ENCODE results near the gene ZFR2.

ZFR2 gene

DNA sequence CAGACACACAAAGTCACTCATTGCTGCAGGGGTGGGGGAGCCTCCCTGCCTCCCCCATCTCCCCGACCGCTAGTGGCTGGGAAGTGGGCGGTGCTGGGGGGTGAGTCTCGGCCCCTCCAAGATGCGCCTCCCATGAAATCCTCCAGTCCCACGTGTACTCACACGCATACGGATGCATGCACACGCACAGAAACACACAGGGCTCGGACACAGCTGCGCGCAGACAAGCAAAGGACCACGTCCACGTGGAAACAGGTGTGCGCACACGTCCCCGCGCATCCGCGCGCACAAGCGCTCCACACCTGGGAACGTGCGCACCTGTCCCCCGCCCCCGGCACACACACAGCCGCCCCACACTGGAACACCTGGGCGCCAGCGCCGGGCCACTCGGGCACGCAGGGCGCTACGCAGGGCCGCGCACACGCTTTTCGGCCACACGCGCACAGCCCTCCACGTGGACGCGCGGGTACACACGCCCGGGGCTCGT is 83.3 kb downstream of the ZFR2 start:
- DNase-seq = peak in 1 of 2 donors; percentile 17

DNA sequence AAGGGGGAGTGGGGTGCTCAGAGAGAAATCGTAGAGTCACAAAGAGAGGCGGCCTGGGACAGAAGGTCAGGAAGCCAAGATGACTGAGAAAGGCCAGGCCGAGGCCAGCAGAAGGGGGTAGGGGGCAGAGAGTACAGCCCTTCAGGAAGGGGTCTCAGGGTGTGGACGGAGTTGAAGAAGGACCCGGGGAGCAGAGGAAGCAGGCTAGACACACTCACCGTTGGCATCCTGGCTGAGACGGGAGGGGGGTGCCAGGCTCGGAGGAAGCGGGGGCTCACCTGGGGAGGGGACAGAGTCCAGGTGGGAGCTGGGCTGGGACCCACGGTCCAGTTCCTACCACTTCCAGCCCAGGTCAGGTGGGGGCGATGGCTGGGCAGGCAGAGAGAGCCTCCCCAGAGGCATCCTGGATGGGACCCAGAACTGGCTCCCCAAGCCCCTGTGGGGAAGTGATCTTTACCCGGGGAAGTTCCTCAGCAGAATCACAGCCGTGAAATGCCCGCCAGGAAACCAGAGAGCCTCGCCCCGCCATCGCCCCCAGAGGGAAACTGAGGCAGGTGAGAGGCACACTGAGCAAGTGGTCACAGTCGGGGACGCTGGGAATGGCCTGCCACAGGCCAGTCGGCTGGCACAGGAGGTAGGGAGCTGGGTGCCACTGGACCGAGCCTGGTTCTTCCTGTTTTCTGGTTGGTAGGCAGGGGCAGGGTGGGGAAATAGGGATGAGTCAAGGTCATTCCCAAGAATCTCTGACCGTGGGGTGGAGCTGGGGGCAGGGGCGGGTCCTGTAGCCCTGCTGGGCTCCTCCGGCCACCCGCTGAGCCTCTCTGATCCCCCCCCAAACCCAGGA is 84.0 kb downstream of the ZFR2 start:
- DNase-seq = no peak

DNA sequence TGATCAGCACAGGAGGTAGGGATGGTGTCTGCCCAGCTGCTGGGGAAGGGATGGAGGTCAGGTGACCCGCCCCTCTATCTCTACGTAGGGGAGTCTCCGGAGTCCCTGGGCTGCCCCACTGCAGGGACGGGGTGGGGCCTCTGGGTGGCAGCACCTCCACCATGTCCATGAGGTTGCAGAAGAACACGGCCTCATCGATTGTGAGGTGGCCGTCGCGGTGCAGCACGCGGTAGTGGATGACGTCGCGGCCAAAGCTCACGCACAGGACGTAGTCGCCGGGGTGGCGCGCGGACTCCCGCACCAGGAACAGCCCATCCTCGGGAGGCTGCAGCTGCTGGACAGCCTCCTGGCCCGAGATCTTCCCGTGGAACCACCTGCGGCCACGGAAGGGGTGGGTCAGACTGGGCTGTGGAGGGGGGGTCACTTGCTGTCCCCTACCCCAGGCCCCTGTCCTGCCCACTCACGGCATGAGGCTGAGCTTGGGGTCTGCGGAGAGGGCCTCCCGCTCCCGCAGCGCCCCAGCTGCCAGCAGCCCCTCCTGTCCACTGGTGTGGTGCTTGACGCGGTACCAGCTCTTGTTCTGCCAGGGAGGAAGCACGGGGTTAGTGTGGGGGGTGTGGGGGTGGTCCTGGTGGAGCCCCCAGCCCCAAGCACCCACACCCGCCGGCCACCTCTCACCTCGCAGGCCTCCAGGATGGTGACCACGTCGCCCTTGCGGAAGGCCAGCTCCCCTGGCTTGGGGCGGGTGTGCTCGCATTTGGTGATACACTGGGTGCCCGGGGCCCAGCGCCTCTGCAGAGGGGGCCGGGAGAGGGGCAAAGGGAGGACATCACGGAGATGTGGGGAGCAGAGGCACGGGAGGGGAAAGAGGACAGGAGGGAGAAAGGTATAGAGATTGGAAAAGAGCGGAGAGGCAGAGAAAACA is 84.9 kb downstream of the ZFR2 start:
- peak; percentile 25 to 36 for DNase-seq

DNA sequence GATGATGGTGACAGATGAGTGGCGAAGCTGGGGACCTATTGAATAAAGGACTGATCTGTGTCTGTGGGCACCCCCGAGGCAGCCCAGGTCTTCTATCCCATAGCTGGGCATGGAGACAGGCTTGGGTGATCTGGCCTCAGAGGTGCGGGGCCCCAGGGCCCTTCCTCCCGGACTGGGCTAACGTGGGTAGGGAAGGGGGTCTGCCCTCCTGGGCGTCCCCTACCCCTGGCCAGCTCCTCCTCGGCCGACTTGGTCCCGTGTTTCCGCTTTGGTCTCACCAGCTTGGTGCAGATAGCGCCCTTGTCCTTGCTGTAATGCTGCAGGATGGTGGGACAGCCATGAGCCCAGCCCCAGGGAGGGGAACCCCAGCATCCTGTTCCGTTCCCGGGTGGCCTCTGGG is 85.9 kb downstream of the ZFR2 start:
- DNase-seq = no peak

DNA sequence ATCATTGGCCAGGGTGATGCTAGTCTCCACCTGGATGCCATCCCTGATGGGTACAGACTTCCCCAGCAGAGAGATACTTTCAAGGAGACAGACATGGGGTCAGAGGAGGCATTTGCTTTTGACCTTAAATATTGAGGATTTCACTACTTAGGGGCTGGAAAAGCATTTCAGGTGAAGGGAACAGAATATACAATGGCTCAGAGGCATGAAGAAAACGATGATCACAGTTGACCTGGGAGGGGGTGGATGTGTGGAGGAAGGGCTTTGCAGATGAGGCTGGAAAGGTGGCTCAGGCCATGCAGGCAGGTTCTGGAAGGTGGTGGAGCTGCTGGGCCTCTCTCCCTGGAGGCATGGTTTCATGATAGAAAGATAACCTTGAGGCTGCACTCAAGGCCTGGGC is 86.5 kb downstream of the ZFR2 start:
- no peak for DNase-seq

DNA sequence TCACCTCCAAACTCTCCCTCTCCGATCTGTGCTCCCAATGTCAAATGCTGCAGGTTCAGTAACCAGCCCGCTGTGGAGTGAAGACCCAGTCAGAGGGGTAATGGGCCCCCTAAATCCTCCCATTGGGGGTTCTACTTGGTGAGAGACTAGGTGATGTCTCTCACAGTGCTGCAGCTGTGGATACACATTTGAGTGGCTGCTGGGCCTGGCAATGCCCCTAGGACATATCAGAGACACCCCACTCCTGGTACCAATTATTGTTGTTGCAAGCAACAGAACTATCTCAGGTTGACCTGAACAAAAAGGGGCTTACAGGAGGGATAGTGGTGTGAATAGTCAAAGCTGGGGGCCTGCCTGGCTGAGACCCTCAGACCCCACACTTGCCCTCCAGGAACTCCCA is 87.2 kb downstream of the ZFR2 start:
- no peak for DNase-seq

DNA sequence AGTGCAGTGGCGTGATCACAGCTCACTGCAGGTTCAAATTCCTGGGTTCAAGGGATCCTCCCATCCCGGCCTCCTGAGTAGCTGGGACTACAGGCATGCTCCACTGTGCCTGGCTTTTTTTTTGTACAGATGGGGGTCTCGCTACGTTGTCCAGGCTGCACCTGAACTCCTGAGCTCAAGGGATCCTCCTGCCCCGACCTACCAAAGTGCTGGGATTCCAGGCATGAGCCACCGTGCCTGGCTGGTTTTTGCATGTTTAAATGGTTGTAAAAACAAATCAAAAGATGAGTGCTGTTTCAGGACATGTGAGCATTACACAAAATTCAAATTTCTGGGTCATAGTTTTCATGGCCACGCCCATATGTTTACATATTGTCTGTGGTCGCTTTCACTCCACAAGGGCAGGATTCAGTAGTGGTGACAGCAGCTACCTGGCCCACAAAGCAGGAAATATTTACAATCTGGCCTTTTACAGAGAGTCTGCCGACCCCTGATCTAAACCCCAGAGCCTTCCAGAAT is 88.0 kb downstream of the ZFR2 start:
- DNase-seq = no peak

DNA sequence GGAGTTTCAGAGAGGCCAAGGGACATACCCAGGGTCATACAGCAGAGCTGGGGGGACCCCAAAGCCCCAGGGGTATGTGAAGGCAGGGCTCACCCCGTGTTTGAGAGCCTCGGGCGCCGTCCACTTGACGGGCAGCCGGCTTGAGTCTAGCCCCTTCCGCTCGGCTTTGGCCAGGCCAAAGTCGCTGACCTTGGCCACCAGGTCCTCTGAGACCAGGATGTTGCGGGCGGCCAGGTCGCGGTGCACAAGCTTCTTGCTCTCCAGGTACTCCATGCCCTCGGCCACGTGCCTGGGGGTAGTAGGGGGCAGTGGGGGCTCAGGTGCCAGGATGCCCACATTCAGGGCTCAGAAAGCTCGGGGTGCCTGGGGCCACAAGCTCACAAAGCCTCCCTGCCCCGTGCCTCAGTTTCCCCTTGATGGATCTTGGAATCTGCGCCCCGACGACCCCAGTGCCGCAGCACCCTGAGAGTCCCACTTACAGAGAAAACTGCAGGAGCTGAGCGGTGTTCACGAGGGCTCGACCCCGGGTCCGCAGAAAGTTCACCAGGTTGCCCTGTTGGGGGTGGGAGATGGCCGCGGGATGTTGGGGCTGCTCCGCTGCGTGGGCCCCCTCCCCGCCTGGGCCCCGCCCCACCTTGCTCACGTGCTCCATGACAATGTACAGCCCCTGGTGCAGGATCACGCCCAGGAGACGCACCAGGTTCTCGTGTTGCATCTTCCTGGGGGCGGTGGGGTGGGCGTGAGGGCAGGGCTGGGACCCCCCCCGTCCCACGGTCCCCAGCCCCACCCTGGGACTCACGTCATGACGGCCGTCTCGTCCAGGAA is 89.7 kb downstream of the ZFR2 start:
- DNase-seq = no peak

DNA sequence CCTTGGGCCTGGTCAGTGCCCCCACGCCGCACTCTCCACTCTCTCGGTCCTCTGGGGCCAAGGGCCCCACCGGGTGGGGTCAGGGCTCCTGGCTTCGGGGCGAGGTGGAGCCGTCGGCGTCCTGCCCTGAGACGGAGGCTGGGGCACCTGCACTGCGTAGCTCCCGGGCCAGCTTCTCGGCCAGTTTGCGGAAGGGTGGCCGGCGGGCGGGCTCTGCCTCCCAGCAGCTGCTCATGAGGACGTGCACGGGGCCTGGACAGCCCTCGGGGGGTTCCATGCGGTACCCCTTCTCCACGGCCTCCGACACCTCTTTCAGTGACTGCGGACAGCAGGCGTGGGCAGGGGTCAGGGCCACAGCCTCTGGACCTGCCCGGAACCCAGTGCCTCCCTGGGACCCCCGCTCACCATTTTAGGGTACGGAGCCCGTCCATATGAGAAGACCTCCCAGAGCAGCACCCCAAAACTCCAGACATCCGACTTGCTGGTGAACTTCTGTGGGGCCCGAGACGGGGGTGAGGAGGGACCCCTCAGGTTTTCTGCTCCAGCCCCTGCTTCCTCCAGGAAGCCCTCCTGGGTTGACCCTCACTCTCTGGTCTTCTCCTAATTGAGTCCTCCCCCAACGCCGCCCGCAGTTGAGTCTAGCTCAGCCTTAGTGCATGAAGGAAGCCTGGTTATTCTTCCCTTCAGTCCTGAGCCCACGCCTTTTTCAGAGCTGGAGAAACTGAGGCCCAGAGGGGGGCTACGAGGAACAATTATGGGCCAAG is 90.6 kb downstream of the ZFR2 start:
- DNase-seq = no peak

DNA sequence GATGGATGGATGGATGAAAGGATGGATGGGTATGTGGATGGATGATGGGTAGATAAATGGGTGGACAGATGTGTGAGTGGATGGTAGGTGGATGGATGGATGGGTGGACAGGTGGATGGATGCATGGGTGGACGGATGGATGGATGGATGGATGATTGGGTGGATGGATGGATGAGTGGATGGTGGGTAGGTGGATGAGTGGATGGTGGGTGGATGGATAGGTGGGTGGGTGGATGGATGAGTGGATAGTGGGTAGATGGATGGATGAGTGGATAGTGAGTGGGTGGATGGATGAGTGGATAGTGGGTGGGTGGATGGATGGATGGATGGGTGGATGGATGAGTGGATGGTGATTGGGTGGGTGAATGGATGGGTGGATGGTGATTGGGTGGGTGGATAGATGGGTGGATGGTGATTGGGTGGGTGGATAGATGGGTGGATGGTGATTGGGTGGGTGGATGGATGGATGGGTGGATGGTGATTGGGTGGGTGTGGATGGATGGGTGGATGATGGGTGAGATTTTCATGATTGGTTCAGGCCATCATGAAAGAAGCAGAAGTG is 92.3 kb downstream of the ZFR2 start:
- DNase-seq = no peak

DNA sequence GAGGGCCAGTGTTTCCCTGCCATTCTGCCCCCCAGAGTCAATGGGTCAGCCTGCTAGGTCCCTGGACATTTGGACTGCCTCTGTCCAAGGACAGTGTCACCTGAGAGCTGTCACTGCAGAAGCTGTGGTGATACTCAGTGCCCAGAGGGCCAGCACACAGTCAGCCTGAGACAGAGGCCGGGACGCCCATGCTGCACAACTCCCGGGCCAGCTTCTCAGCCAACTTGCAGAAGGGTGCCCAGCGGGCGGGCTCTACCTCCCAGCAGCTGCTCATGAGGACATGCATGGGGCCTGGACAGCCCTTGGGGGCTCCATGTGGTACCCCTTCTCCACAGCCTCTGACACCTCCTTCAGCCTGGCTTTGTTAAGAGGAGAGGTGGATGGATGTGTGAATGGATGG is 93.0 kb downstream of the ZFR2 start:
- no peak for DNase-seq

DNA sequence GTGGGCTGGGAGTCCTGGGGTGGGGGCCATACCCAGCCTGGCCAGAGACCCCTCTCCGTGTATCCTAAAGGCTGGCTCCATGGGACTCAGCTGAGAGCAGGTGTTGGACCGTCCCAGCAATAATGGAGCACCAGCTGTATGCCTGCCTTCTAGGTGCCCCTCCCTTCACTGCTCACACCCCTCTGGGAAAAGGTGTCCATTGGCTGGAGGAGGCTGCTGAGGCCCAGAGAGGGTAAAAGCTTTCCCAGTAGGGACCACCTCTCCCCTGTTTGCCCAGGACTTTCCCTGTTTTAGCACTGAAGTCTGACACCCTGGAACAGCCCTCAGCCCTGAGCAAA is 93.5 kb downstream of the ZFR2 start:
- DNase-seq = no peak

DNA sequence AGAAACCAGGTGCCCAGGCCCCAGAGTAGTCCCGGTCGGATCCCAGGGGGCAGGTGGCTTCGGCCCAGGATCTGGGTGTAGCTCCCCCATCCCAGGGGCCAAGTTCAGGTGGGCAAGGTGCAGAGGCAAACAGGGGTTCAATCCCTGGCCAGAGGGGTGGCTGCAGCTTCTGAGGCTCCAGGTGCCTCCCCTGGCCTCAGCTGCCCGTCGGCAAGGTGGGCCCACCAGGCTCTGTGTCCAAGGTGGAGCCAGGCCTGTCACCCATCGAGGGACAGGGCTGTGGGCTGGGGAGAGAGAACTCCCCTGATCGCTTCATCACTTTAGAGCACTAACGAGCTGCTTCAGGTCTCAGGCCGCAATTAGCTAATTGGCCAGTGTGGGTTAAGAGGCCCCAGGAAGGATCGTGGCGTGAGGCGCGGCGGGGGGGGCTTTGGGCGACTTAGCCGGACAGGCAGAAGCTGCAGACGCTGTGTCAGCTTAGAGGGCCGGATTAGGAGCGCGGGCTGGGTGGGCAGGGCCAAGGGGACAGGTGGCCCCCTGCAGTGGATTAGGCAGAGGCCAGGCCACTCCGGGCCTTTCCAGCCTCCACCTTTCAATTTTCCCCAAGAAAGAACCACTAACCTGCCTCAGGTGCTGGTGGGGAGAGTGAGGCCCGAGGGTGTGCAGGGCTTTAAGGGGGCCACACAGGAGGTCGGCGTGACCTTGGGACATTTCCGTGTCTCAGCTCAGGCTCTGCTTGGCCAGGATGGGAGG is 94.0 kb downstream of the ZFR2 start:
- no peak for DNase-seq

DNA sequence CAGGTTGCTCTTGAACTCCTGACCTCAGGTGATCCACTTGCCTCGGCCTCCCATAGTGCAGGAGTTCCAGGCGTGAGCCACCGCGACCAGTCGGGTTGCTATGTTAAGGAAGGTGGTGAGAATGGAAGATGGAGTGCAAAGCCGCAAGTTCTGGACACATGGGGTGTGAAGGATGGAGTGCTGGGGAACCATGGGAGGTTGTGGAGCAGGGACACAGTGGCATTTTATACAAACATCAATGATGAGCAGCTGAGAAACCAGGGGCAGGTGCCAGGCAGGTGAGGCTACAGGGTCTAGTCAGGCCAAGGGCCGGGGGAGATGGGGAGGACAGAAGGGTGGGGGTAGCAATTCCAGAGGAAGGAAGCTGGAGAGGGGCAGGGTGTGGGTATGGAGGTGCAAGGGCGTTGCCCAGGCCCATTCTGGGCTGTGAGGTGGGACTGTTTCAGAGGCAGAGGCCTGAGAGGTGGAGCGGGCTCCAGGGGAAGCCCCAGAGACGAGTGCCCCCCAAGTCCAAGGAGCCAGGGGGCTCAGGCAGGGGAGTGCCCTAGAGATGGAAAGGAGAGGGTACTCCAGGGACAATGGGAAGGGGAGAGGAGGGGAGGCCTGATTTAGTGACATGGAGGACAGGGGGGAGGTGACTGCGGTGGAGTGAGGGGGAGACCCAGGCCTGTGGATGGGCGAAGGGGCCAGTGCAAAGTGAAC is 94.9 kb downstream of the ZFR2 start:
- no peak for DNase-seq

DNA sequence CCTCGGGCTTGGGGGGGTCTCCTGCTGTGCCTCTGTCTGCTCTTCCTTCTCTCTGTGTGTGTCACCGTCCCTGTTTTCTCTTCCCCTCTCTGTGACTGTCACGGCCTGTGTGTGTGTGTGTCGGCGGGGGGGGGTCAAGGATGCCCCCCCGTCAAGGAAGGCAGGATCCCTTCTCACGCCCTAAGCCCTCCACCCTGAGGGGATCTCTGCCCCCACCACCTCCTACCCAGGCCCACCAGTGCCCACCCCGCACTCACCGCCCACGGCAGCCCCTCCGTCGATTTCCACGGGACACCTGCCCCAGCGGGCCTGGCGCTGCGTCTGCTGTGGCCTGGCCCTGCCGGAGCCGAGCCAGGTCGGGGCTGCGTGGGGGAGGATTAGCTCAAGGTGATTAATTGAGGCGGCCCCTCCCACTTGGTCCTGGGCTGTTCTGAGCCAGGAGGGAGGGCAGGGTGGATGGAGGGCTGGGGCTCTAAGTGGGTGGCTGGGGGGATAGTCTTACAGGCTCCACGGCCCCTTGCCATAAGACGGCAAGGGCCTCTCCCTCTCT is 96.9 kb downstream of the ZFR2 start, which contains the start of gene RAX2:
Gene RAX2 (minus strand): TSS at position 323 of the 550 bp plus-strand sequence. CDS start 486 bp downstream, outside the sequence.
- no peak for DNase-seq

DNA sequence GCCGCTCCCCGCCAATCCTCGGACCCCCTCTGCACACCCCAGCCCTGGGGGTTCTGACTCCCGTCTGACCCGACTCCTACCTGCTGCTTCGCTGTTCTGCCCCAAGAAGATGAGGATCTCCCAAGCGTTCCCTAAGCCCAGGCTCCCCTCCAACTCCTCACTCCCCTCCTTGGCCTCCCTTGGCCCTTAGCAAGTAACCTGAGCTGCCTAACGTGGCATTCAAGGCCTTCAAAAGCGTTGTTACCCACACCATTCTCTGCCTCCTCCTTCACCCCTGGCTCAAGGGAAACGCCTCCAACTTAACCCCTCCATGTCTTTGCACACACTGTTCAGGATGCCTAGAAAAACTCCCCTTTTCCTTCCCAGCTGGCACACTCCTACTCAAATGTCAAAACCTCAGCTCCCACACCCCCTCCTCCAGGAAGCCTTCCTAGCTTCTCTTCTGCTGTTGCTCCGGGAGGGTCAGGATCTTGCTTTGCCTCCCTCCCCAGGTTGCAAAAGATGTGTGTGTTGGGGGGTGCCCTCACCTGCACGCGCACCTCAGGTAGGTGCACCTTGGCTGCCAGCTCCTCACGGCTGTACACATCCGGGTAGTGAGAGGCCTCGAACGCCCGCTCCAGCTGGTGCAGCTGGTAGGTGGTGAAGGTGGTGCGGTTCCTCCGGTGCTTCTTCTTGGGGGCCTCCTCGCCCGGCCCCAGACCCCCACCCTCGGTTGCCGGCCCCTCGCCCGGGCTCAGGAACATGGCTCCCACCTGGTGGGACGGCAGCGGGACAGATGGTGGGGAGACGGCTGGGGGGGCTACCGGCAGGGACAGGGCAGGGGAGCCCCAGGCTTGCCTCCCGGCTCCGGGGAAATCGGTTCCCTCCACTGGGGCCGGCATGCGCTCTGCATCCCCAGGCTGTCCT is 97.6 kb downstream of the ZFR2 start:
- DNase-seq = no peak

DNA sequence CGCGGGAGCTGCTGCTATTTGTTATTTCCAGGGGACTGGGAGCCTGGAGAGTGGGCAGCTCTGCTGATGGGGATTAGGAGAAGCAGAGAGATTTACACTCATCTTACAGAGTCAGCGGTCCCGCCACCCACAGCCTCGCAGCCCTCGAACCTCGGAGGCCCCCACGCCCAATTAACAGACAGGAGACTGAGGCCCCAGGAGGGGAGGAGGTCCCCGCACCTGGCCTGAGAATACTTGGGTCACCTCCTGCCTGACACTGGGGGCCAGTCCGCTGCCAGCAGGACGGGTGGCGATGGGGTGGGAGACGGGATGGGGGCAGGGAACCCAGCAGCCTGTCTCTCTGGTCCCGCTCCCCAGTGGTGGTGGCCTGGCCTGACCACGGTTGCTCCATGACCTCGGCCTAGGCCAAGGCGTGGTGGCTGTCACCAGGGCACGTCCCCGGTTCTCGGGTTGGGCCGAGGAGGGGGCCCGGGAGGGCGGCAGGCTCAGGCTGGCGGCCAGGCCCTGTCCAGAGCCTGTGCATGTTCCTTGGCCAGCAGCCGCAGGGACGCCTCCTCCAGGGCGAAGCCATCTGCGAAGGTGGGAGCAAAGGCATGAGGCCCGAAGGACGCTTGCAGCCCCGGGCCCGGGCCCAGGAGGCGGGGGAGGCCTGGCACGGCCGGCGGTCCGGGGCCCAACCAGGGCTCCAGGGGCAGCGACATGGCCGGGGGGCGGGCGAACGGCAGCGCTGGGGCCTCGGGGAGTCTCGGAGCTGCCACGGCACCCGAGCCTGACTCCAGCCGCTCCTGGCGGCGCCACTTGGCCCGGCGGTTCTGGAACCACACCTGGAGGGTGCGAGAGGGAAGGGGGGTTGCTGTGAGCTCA is 98.5 kb downstream of the ZFR2 start:
- no peak for DNase-seq

DNA sequence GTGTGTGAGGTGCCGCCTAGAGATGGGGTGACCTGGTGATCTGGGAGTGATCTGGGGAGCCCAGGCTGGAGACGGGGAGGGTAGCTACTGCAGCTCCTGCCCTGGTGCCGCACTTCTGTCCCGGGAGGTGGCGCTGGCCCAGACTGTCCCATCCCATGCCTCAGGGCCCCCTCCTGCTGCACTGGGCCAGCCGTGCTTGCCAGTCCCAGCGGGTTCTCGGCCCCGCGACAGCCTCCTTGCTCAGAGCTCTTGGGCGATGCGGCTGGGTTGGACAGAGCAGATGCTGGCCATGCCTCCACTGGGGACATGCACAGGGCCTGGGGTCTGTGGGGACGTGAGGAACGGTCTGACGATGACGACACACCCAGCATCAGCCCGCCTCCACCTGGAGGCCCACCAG is 99.3 kb downstream of the ZFR2 start:
- DNase-seq = no peak
